22Rv1 (cell line): Measurements from ENCODE around the gene MED4.

Source experiments
- H3K27ac ChIP-seq: fragments of 450-650 bp; 2 replicates; pipeline ENCODE4 v1.5.1; 2017
- ZFX ChIP-seq: fragments of 450-650 bp; IDR thresholded peaks from 2 replicates; pipeline ENCODE4 v1.6.1; 2017; ENCODE audit warnings: antibody characterized with exemption, borderline replicate concordance
- TF ChIP-seq, protein P1 (sequence below): fragments of 450-650 bp; IDR thresholded peaks from 2 replicates; pipeline ENCODE4 v1.5.1; 2017; ENCODE audit warnings: mild to moderate bottlenecking

Gene MED4

DNA sequence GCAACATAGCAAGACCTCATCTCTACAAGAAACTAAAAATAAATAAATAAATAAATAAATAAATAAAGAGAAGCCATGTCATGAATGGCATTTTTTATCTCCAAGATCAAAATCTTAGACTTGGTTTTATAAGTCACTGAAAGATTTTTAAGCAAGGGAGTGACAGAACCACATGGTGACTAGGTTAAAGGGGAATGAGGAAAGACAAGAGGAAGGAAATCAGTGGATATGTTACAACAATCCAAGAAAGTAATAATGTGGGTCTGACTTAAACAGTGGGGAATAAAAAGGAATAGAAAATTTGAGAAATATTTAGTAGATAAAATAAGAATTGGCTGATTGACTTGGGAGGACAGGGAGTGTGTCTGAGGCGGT, 18.8 kb upstream of the MED4 start:
- no peak for TF ChIP-seq ZFX
- TF ChIP-seq, protein P1, sequence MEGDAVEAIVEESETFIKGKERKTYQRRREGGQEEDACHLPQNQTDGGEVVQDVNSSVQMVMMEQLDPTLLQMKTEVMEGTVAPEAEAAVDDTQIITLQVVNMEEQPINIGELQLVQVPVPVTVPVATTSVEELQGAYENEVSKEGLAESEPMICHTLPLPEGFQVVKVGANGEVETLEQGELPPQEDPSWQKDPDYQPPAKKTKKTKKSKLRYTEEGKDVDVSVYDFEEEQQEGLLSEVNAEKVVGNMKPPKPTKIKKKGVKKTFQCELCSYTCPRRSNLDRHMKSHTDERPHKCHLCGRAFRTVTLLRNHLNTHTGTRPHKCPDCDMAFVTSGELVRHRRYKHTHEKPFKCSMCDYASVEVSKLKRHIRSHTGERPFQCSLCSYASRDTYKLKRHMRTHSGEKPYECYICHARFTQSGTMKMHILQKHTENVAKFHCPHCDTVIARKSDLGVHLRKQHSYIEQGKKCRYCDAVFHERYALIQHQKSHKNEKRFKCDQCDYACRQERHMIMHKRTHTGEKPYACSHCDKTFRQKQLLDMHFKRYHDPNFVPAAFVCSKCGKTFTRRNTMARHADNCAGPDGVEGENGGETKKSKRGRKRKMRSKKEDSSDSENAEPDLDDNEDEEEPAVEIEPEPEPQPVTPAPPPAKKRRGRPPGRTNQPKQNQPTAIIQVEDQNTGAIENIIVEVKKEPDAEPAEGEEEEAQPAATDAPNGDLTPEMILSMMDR = no peak
- no peak overlapping the region for H3K27ac ChIP-seq

- no peak for TF ChIP-seq ZFX
- TF ChIP-seq, protein P1 = no peak
- H3K27ac ChIP-seq = no peak overlapping the region
These were observed 18.2 kb upstream of the MED4 start for GRCh38 chr13:48112896-48113755.

DNA sequence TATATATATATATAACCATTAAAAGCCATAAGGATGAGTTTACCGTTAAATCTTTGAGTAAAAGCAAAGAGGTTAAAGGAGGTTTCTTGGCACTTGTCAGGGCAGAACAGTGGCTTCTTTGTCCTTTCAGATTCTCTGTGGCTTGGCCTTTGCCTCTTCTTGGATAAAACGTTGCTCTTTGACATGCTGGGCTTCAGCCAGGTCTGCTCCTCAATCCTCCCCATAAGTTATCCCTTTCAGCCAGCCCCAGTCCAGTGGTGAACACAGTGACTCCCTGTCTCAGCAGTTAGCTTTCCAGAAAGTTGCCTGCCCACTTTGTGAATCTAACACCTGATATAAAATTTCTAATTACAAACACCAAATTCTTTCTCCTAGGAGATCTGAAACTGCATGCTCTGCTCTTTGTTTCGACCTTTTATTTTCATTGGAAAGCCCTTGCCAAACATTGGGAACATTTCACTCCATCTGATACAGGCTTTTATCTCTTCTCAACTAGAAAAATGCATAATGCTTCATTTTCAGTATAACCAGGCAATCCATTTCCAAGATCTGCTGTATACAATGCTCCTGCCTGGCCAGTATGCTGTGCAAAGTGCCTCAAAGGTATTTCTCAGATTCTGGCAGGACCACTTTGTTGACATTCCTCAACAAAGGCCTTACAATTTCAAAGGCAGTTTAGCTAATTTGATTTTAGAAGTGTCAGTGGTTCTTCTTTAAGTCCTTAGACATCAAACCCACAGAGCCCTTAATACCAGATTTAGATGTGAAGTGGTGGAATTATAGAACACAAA, 16.2 kb upstream of the MED4 start:
- TF ChIP-seq ZFX = no peak
- TF ChIP-seq, protein P1 = no peak
- no peak overlapping the region for H3K27ac ChIP-seq

DNA sequence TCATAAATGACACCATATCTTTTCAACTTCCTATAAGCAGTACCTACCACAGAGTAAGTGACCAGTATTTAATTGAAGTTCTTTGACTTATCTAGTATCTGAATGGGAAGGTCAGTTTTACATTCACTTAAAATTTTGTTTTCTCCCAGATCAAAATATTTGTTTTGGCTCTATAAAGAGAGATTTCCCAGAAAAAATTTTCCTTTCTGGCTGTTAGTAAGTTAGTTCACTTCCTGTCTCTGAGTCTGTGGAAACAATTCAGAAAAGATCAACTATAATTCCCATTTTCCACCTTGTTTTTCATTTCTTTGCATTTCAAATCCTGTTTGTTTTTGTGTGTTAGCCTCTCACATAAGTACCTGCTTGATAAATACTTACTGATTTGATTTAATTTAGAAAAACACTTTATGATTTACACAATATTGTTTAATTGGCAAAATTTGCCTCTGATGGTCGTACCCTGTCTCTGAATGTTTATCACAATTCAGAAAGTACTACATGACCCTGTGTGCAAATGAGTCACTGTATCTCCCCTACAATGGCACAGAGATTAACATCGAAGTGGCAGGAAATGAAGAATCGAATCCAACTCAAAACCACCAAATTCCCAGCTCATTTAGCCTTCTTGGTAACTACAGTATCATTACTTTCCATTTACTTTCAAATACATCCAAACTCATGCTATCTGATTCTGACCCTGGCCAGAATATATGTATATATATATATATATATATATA, 15.4 kb upstream of the MED4 start:
- TF ChIP-seq, protein P1 = no peak
- TF ChIP-seq ZFX = no peak

DNA sequence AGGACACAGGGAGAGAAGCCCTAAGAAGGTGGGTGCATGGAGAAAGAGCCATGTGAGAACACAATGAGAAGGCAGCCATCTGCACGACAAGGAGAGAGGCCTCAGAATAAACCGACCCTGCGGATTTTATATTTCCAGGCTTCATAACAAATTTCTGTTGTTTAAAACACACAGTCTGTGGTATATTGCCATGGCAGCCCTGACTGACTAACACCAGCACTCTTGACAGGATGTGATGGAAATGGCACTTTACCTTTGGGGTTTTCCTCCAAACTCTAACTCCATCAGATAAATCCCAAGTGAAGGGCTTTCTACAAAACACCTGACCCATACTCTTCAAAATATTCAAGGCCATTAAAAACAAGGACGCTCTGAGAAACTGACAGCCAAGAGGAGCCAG, 13.2 kb upstream of the MED4 start:
- TF ChIP-seq ZFX = no peak
- TF ChIP-seq, protein P1 = no peak

More for the DNA sequence above, 15.4 kb upstream of the MED4 start:
- no peak overlapping the region for H3K27ac ChIP-seq

DNA sequence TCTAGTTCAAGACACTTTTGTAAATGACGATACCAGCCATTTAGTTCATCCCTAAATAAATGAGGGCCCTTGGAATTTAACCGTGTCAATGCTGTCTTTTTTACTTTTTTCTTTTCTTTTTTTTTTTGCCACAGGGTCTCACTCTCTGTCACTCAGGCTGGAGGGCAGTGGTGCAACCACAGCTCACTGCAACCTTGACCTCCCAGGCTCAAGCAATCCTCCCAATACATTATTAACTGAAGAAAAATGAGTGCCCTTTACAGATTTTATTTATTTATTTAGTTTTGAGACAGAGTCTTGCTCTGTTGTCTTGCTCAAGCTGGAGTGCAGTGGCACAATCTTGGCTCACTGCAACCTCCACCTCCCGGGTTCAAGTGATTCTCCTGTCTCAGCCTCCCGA, 2.9 kb upstream of the MED4 start:
- H3K27ac ChIP-seq = no peak overlapping the region
- TF ChIP-seq, protein P1 = no peak
- TF ChIP-seq ZFX = no peak

More for the DNA sequence above, 13.2 kb upstream of the MED4 start:
- no peak overlapping the region for H3K27ac ChIP-seq
